ENCODE results near the gene MLYCD.

GRCh38 chr16:83955218-83956130 is 56.6 kb downstream of the MLYCD start:
- TF ChIP-seq SETDB1 (IDR thresholded peaks at IDR 0.05; ENCODE audit: insufficient read length, low read length) (no peak), CTCF (tag by site-specific recombination; IDR thresholded peaks at IDR 0.05) (no peak)

Measured in HEK293 (cell line).